Measurements from ENCODE around the gene ABHD16A. TPM values are rescaled to one million over a fixed set of nuclear protein-coding genes. Genes with fewer than 3 reads are reported as not detected.

The ABHD16A gene
- total RNA-seq, 1 donor = 23.5 TPM

DNA sequence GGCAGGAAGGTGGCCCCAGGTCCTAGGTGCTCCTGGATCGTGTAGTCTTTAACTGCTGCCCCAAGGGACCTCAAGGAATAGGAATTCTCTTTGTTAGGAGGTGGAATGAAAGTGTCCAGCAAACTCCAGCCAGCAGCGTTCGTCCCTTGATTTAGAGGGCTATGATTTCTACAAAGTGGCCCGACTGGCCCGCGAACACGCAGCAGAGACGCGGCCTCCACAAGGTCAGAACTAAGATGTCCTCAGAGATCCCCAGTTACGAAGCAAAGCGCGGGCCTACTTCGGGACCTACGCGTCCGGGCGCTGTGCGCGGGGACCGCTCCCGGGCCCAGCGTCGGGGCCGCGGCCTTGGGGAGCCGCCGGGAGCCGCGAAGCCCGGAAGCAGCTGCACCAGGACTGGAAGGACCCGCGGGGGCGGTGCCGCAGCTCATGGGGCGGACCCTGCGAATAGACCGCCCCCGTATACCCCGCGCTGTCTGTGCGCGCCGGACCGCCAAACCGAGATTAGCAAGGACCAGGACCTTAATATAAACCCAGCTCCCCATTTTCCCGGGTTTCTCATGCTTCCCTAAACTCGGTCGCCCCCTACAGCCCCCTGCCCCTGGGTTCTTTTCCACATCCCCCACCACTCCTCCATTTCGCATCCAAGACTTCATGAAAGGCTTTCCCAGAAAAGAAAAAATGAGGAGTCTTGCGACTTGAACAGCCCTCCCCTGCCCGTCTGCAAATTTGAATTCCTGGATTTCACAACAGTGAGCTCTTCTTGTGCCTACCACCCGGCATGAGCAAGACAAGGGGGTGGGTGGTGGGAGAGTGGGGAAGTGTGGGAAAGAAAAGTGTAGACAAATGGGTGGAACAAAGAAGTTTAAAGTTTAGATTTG lies 42.5 kb downstream of the ABHD16A start, which contains the start of gene C6orf47:
Gene C6orf47, minus strand, starts transcription at position 398 of the 881 bp plus-strand sequence. CDS start 831 bp downstream, outside the sequence.
- peak; percentile 74 for DNase-seq (ENCODE audit: low read depth)
- TF ChIP-seq, protein P1, sequence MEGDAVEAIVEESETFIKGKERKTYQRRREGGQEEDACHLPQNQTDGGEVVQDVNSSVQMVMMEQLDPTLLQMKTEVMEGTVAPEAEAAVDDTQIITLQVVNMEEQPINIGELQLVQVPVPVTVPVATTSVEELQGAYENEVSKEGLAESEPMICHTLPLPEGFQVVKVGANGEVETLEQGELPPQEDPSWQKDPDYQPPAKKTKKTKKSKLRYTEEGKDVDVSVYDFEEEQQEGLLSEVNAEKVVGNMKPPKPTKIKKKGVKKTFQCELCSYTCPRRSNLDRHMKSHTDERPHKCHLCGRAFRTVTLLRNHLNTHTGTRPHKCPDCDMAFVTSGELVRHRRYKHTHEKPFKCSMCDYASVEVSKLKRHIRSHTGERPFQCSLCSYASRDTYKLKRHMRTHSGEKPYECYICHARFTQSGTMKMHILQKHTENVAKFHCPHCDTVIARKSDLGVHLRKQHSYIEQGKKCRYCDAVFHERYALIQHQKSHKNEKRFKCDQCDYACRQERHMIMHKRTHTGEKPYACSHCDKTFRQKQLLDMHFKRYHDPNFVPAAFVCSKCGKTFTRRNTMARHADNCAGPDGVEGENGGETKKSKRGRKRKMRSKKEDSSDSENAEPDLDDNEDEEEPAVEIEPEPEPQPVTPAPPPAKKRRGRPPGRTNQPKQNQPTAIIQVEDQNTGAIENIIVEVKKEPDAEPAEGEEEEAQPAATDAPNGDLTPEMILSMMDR (IDR thresholded peaks at IDR 0.05; ENCODE audit: insufficient read depth, low read length) = no peak
- peak within 1 kb of the TSS; percentile 96 for H3K4me3 ChIP-seq (ENCODE audit: low read depth, low read length)

DNA sequence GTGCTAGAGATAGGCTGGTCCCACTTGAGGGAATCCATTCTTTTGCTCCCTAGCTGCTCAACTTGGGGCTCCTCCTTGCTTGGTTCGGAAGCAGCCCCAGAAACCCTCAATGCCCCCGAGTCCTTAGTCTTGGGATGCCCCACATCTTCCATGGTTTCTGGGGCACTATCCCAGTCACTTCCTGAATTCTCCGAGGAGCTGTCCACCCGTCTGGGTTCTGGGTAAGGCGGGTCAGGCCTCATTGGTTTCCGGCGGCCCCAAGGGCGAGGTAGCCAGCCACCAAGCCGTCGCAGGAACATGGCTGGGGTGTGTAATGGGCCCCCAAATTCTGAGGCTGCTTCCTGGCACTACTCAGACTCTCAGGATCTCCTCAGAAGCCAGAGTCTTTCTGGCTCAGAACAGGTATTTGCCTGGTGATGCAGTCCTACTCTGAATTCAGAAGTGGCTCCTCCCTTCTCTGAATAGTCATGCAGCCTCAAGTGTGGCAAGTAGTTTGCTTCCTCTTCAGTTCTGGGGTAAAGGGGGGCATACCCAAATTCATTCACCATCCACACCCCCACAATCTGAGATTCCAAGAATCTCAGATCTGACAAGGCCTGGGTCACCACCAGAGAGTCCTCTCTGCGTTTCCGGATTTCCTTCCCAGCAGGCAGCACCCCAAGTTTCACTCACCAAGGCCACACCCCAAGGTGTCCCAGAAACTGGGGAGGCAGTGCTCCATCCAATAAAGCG lies 43.3 kb downstream of the ABHD16A start:
- TF ChIP-seq, protein P1 (IDR thresholded peaks at IDR 0.05; ENCODE audit: insufficient read depth, low read length) = no peak
- peak; percentile 33 for DNase-seq (ENCODE audit: low read depth)
- H3K4me3 ChIP-seq (ENCODE audit: low read depth, low read length) = peak overlapping the region; percentile 96

DNA sequence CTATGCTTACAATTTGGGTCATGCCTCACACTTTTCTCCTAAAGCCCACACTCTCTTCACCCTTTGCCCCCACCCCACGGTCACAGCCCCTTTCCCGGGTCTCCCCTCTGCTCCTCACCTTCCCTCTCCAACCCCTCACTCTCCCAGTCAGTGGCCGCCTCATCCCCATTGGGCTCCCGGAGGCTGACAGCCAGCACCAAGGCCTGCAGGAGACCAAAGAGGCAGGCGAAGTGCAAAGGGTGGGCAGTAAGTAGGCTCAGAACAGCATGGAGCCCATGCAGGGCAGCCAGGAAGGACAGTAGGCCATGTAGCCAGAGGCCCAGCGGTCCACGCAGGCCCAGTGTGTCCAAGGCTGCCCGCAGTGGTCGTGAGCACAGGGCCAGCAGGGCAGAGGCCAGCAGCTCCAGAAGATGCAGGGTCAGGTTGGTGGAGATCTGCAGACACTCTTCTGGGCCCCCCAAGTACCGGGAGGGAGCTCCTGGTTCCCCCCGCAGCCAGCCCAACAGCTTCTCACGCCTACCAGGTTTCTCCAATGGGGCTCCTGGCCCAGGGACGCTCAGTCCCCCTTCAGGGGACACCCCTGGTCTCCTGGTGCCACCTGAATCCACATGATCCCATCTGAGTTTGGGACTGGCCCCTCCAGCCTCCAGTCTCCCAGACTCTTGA lies 44.0 kb downstream of the ABHD16A start:
- H3K4me3 ChIP-seq (ENCODE audit: low read depth, low read length) = peak overlapping the region; percentile 96
- TF ChIP-seq, protein P1 (IDR thresholded peaks at IDR 0.05; ENCODE audit: insufficient read depth, low read length) = no peak
- DNase-seq (ENCODE audit: low read depth) = no peak

DNA sequence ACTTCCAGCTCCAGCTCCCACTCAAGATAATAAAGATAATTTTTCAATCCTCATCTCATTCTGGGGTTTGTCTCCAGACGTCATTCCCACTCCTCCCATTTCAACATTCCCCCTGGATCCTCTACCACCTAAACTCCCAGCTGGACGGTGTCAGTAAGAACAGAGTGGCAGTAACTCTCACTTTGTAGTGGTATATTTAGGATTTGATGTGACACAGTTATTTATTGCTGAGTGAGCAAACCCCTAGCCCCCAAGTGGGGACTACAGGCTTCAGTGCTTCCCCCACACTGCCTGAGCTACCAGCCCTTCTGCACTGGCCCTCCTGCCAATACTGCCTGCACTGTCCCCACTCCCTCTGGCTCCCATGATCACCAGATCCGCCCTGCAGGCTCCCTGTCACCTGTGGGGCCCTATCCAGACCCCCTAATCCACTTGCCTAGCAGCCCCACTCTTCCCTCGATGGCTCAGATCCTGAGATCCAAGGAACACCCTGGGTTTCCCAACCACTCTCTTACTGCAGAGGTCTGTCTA lies 44.9 kb downstream of the ABHD16A start:
- H3K4me3 ChIP-seq (ENCODE audit: low read depth, low read length) = no peak overlapping the region
- no peak for DNase-seq (ENCODE audit: low read depth)
- TF ChIP-seq, protein P1 (IDR thresholded peaks at IDR 0.05; ENCODE audit: insufficient read depth, low read length) = no peak

DNA sequence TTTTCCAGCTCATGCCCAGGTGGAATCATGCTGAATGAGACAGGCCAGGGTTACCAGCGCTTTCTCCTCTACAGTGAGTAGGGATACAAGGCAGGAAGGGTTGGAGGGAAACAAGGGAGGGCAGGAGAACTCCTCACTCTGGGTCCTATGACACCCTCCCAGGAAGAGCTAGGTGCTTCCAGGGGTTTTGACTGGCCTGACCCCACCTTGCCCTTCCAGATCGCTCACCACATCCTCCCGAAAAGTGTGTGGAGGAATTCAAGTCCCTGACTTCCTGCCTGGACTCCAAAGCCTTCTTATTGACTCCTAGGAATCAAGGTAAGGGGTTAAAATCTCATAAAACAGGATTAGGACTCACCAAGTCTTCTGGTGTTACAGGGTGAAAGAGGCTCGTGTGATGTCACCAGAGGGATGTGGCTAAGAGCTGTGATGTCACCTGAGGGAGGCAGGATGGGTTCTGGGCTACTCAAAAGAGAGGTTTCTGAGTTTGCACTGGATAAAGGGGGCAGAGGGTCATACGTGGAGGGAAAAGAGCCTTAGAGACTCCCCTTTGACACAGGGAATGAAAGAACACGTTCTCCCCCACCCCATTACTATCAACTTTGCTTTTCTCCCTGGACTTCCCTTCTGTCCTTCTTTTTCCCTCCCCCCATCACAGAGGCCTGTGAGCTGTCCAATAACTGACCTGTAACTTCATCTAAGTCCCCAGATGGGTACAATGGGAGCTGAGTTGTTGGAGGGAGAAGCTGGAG lies 45.5 kb downstream of the ABHD16A start:
- H3K4me3 ChIP-seq (ENCODE audit: low read depth, low read length) = no peak overlapping the region
- TF ChIP-seq, protein P1 (IDR thresholded peaks at IDR 0.05; ENCODE audit: insufficient read depth, low read length) = no peak
- no peak for DNase-seq (ENCODE audit: low read depth)

Data from fibroblast of the aortic adventitia (primary cell).